ENCODE results near the gene AP3S1.
"Not testable (repeated sequence)": the region's sequence is repeated elsewhere in the genome, so short reads cannot be mapped to it uniquely, and the experiment has no call there.

The AP3S1 gene

GRCh38 chr5:115855959-115856358, 14.2 kb downstream of the AP3S1 start:
- intact Hi-C loops (cut with DNase I): no loop called here
- DNase-seq: no peak

GRCh38 chr5:115857057-115857479, 15.3 kb downstream of the AP3S1 start:
- intact Hi-C loops (cut with DNase I): no loop called here
- DNase-seq: no peak

- no peak for DNase-seq
- intact Hi-C loops (cut with DNase I): no loop called here
These were observed 16.1 kb downstream of the AP3S1 start for GRCh38 chr5:115857626-115858349.

GRCh38 chr5:115858396-115858795, 16.7 kb downstream of the AP3S1 start:
- no peak for DNase-seq
- intact Hi-C loops (cut with DNase I): no loop called here

GRCh38 chr5:115859378-115859777, 17.6 kb downstream of the AP3S1 start:
- DNase-seq: no peak

GRCh38 chr5:115869256-115869795, 27.6 kb downstream of the AP3S1 start:
- DNase-seq: no peak
- intact Hi-C loops (cut with DNase I): no loop called here

More at GRCh38 chr5:115859378-115859777, 17.6 kb downstream of the AP3S1 start:
- intact Hi-C loops (cut with DNase I): no loop called here

GRCh38 chr5:115872447-115872846, 30.7 kb downstream of the AP3S1 start:
- no peak for DNase-seq
- intact Hi-C loops (cut with DNase I): no loop called here

GRCh38 chr5:115873392-115873791, 31.7 kb downstream of the AP3S1 start:
- intact Hi-C loops (cut with DNase I): no loop called here
- DNase-seq: no peak

- DNase-seq: no peak
- intact Hi-C loops (cut with DNase I): no loop called here
These were observed 33.7 kb downstream of the AP3S1 start for GRCh38 chr5:115875447-115875846.

GRCh38 chr5:115877342-115877741, 35.6 kb downstream of the AP3S1 start:
- DNase-seq; intact Hi-C loops (cut with DNase I): not testable (repeated sequence)

GRCh38 chr5:115882434-115882833, 40.7 kb downstream of the AP3S1 start:
- DNase-seq; intact Hi-C loops (cut with DNase I): not testable (repeated sequence)

- intact Hi-C loops (cut with DNase I): no loop called here
- DNase-seq: no peak
These were observed 43.0 kb downstream of the AP3S1 start for GRCh38 chr5:115884704-115885103.

- intact Hi-C loops (cut with DNase I); DNase-seq: not testable (repeated sequence)
These were observed 43.5 kb downstream of the AP3S1 start for GRCh38 chr5:115885208-115885607.

GRCh38 chr5:115888027-115888426, 46.3 kb downstream of the AP3S1 start:
- intact Hi-C loops (cut with DNase I): no loop called here
- DNase-seq: no peak

GRCh38 chr5:115892021-115892420, 50.3 kb downstream of the AP3S1 start:
- no peak for DNase-seq
- intact Hi-C loops (cut with DNase I): no loop called here

GRCh38 chr5:115894342-115894741, 52.6 kb downstream of the AP3S1 start:
- DNase-seq: no peak
- intact Hi-C loops (cut with DNase I): no loop called here

- intact Hi-C loops (cut with DNase I): no loop called here
These were observed 54.1 kb downstream of the AP3S1 start for GRCh38 chr5:115895821-115896220.

GRCh38 chr5:115898656-115899055, 56.9 kb downstream of the AP3S1 start:
- no peak for DNase-seq
- intact Hi-C loops (cut with DNase I): no loop called here

More at GRCh38 chr5:115895821-115896220, 54.1 kb downstream of the AP3S1 start:
- DNase-seq: no peak

- no peak for DNase-seq
- intact Hi-C loops (cut with DNase I): no loop called here
These were observed 65.4 kb downstream of the AP3S1 start for GRCh38 chr5:115907177-115907576.

GRCh38 chr5:115913623-115914400, 72.1 kb downstream of the AP3S1 start:
- intact Hi-C loops (cut with DNase I); DNase-seq: not testable (repeated sequence)
